Measurements from ENCODE around the gene WWP2.

WWP2 gene

DNA sequence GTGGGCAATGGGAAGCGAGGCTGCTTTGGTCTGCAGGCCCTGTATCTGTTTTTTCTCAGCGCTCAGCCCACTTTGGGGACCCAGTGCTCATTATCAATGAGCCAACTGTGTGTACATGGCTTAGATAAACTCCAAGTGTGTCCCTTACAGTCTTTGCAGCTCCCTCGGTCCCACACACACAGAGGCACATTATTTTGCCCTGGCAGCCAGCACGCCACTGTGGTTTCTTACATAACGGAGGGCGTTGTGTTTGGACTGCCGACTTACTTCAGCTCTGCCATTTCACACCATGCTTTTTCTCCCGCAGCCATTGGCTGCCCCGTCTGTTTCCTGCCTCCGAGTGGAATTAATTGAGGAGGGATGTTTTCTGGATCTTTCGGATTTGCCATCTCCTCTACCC, 132.5 kb downstream of the WWP2 start:
- peaks cover 54% of the 10 kb centered on the region for H3K4me1 Mint-ChIP-seq
- H3K4me3 Mint-ChIP-seq = no peak overlapping the region
- peaks cover 6% of the 10 kb centered on the region for H3K27me3 Mint-ChIP-seq (ENCODE audit: low read depth, poor library complexity)

DNA sequence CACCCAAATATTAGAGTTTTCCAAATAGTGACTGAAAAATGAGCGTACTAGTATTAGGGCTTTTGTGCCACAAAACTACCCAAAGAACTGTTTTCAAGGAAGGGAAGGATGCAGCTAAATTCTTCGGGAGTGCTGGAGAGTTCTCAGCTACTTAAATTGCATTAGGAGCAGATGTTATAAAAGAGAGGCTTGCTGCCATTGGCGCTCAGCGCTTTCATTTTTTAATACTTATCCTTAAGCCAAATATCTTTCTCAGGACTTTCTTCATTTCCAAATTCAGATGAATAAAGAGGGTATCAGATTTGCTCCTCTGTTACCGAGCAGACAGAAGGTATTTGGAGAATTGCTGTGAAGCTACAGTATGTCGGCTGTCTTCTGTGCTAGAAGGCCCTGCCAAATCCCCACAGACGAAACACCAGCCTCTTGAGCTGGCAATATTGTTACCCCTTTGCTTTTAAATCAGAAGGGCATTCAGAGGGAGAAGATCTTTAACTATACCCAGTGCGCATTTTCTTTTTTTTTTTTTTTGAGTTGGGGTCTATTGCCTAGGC, 141.8 kb downstream of the WWP2 start:
- Mint-ChIP-seq H3K27me3 (ENCODE audit: low read depth, poor library complexity) (peaks cover 2% of the 10 kb centered on the region), H3K4me3 (no peak overlapping the region), H3K27ac (no peak overlapping the region), H3K4me1 (peaks cover 24% of the 10 kb centered on the region), H3K9me3 (peaks cover 5% of the 10 kb centered on the region), H3K36me3 (ENCODE audit: low read depth) (peaks cover 54% of the 10 kb centered on the region)
- DNase-seq = no peak
- TF ChIP-seq, protein P1, sequence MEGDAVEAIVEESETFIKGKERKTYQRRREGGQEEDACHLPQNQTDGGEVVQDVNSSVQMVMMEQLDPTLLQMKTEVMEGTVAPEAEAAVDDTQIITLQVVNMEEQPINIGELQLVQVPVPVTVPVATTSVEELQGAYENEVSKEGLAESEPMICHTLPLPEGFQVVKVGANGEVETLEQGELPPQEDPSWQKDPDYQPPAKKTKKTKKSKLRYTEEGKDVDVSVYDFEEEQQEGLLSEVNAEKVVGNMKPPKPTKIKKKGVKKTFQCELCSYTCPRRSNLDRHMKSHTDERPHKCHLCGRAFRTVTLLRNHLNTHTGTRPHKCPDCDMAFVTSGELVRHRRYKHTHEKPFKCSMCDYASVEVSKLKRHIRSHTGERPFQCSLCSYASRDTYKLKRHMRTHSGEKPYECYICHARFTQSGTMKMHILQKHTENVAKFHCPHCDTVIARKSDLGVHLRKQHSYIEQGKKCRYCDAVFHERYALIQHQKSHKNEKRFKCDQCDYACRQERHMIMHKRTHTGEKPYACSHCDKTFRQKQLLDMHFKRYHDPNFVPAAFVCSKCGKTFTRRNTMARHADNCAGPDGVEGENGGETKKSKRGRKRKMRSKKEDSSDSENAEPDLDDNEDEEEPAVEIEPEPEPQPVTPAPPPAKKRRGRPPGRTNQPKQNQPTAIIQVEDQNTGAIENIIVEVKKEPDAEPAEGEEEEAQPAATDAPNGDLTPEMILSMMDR (IDR thresholded peaks at IDR 0.05) = no peak

More for the DNA sequence above, 132.5 kb downstream of the WWP2 start:
- no peak for DNase-seq
- Mint-ChIP-seq H3K36me3 (ENCODE audit: low read depth) (peaks cover 15% of the 10 kb centered on the region), H3K9me3 (no peaks in the 10 kb centered on the region), H3K27ac (no peak overlapping the region)
- TF ChIP-seq, protein P1 (IDR thresholded peaks at IDR 0.05) = no peak

GRCh38 chr16:69904495-69905170, 142.5 kb downstream of the WWP2 start:
- peaks cover 2% of the 10 kb centered on the region for H3K27me3 Mint-ChIP-seq (ENCODE audit: low read depth, poor library complexity)
- no peak for DNase-seq
- H3K36me3 Mint-ChIP-seq (ENCODE audit: low read depth) = peaks cover 61% of the 10 kb centered on the region
- no peak overlapping the region for H3K27ac Mint-ChIP-seq
- no peak overlapping the region for H3K4me3 Mint-ChIP-seq
- peaks cover 5% of the 10 kb centered on the region for H3K9me3 Mint-ChIP-seq
- TF ChIP-seq, protein P1 (IDR thresholded peaks at IDR 0.05) = no peak
- H3K4me1 Mint-ChIP-seq = peaks cover 24% of the 10 kb centered on the region

- TF ChIP-seq, protein P1 (IDR thresholded peaks at IDR 0.05) = no peak
- no peak for DNase-seq
- Mint-ChIP-seq H3K27me3 (ENCODE audit: low read depth, poor library complexity) (peaks cover 2% of the 10 kb centered on the region), H3K36me3 (ENCODE audit: low read depth) (peaks cover 66% of the 10 kb centered on the region), H3K4me3 (no peak overlapping the region), H3K9me3 (peaks cover 5% of the 10 kb centered on the region), H3K27ac (no peak overlapping the region), H3K4me1 (peaks cover 24% of the 10 kb centered on the region)
Observed at GRCh38 chr16:69905171-69905555, 143.0 kb downstream of the WWP2 start.

DNA sequence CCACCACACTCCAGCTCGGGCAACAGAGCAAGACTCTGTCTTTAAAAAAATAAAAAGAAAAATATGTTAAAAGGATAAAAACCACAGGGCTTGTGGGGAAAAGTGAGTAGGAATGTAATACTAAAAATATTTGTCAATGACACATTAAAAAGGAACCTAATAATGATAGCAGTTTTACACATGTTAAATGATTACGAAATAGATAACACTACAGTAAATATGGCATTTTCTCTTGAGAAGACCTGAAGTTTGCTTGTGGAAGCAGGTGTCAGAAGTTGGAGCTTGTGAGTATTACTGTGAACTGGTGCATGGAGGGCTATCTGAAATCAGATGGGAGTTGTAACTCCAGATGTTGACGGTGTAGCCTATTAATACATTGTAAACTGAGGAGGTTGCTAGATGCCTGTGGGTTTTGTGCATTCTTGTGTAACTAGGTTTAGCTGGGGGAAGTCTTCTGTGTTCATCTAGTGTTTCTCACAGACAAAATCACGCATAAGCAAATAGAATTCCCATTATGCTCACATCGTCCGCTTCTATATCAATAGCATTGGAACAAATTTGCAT, 144.8 kb downstream of the WWP2 start:
- H3K27me3 Mint-ChIP-seq (ENCODE audit: low read depth, poor library complexity) = peaks cover 2% of the 10 kb centered on the region
- peaks cover 5% of the 10 kb centered on the region for H3K9me3 Mint-ChIP-seq
- no peak for DNase-seq
- no peak overlapping the region for H3K27ac Mint-ChIP-seq
- TF ChIP-seq, protein P1 (IDR thresholded peaks at IDR 0.05) = no peak
- H3K4me3 Mint-ChIP-seq = no peak overlapping the region
- H3K4me1 Mint-ChIP-seq = peaks cover 15% of the 10 kb centered on the region
- H3K36me3 Mint-ChIP-seq (ENCODE audit: low read depth) = peaks cover 65% of the 10 kb centered on the region
